ENCODE measurements around the gene RAB3GAP2.
"Not testable (repeated sequence)": the region's sequence is repeated elsewhere in the genome, so short reads cannot be mapped to it uniquely, and the experiment has no call there.

Gene RAB3GAP2

GRCh38 chr1:220213382-220213983 is 58.8 kb downstream of the RAB3GAP2 start:
- DNase-seq: no peak

GRCh38 chr1:220207411-220207810 is 64.8 kb downstream of the RAB3GAP2 start:
- no peak for DNase-seq

- not testable (repeated sequence) for DNase-seq
Measured at GRCh38 chr1:220204758-220205157, 67.5 kb downstream of the RAB3GAP2 start.

- no peak for DNase-seq
Measured at GRCh38 chr1:220203816-220204215, 68.4 kb downstream of the RAB3GAP2 start.

- no peak for DNase-seq
Measured at GRCh38 chr1:220198186-220199005, 73.9 kb downstream of the RAB3GAP2 start.

- DNase-seq: no peak
Measured at GRCh38 chr1:220195701-220196100, 76.6 kb downstream of the RAB3GAP2 start.

- DNase-seq: no peak
Measured at GRCh38 chr1:220189750-220190347, 82.4 kb downstream of the RAB3GAP2 start.

GRCh38 chr1:220188538-220188937 is 83.7 kb downstream of the RAB3GAP2 start:
- no peak for DNase-seq

GRCh38 chr1:220186752-220187151 is 85.5 kb downstream of the RAB3GAP2 start:
- DNase-seq: no peak

GRCh38 chr1:220184506-220184905 is 87.7 kb downstream of the RAB3GAP2 start:
- DNase-seq: no peak

- DNase-seq: no peak
Measured at GRCh38 chr1:220182656-220183055, 89.6 kb downstream of the RAB3GAP2 start.

- no peak for DNase-seq
Measured at GRCh38 chr1:220182111-220182510, 90.1 kb downstream of the RAB3GAP2 start.

- DNase-seq: no peak
Measured at GRCh38 chr1:220176540-220176939, 95.7 kb downstream of the RAB3GAP2 start.

- DNase-seq: no peak
Measured at GRCh38 chr1:220170836-220171526, 101.3 kb downstream of the RAB3GAP2 start.

GRCh38 chr1:220169887-220170286 is 102.4 kb downstream of the RAB3GAP2 start:
- not testable (repeated sequence) for DNase-seq

- no peak for DNase-seq
Measured at GRCh38 chr1:220166853-220167252, 105.4 kb downstream of the RAB3GAP2 start.

GRCh38 chr1:220164517-220164916 is 107.7 kb downstream of the RAB3GAP2 start:
- no peak for DNase-seq

- no peak for DNase-seq
Measured at GRCh38 chr1:220164116-220164515, 108.1 kb downstream of the RAB3GAP2 start.

- DNase-seq: no peak
Measured at GRCh38 chr1:220160027-220160426, 112.2 kb downstream of the RAB3GAP2 start.

- DNase-seq: no peak
Measured at GRCh38 chr1:220159041-220159440, 113.2 kb downstream of the RAB3GAP2 start.

- DNase-seq: not testable (repeated sequence)
Measured at GRCh38 chr1:220158530-220158929, 113.7 kb downstream of the RAB3GAP2 start.

- DNase-seq: no peak
Measured at GRCh38 chr1:220157738-220158137, 114.5 kb downstream of the RAB3GAP2 start.

Data from nucleus accumbens (tissue), 56 donors.